K562 (cell line): ENCODE results near the gene ORAI3. TPM values are rescaled to one million over a fixed set of nuclear protein-coding genes. Genes with fewer than 3 reads are reported as not detected.

Experiments used
- HIVEP1 ChIP-seq: fragments of 250-450 bp; sonication (Bioruptor Pico); IDR thresholded peaks from 2 replicates; pipeline ENCODE4 v1.4.0; 2020; ENCODE audit warnings: mild to moderate bottlenecking
- HMG20A ChIP-seq: fragments of 450-650 bp; formaldehyde crosslinking; conservative IDR thresholded peaks from 2 replicates; pipeline ENCODE4 v1.4.0; 2020; ENCODE audit warnings: mild to moderate bottlenecking, mixed read lengths
- NR4A1 ChIP-seq, 2 experiments: fragments of 250-450 bp in 1 of 2; fragments of 450-650 bp in 1 of 2; sonication (Bioruptor Pico) in 1 of 2; IDR thresholded peaks; 2 replicates each; pipeline versions ENCODE4 v1.4.0 to v1.6.1; 2016 to 2020; ENCODE audit warnings: mild to moderate bottlenecking in 2 of 2, missing compliant biosample characterization in 1 of 2, missing genetic modification characterization in 1 of 2, moderate library complexity in 1 of 2
- PHB2 ChIP-seq: fragments of 450-650 bp; IDR thresholded peaks from 2 replicates; pipeline ENCODE4 v1.6.1; 2017; ENCODE audit warnings: low read depth
- PHTF2 ChIP-seq: fragments of 250-450 bp; sonication (Bioruptor Pico); IDR thresholded peaks from 2 replicates; pipeline ENCODE4 v1.5.0; 2021; ENCODE audit warnings: mild to moderate bottlenecking
- POLR2G ChIP-seq: fragments of 200-400 bp; formaldehyde crosslinking; IDR thresholded peaks from 2 replicates; pipeline ENCODE4 v1.6.1; 2017; ENCODE audit warnings: low read depth, mild to moderate bottlenecking, antibody characterized with exemption, low read length, moderate library complexity
- SMARCB1 ChIP-seq: IDR thresholded peaks from 2 replicates; pipeline ENCODE4 v1.6.1; 2011; ENCODE audit warnings: improper control_type of control experiment, low read depth; ENCODE audit not compliant: insufficient read length
- ZC3H11A ChIP-seq: IDR thresholded peaks from 2 replicates; pipeline ENCODE4 v1.6.1; 2012; ENCODE audit warnings: low read depth, low read length, improper control_type of control experiment
- polyA plus RNA-seq, 8 experiments: library from polyadenylated mRNA; depleted of rRNA in 4 of 8; stranded (reverse) in 5 of 8; unstranded in 3 of 8; fragments of >200 nt; fragmentation: Nextera tagmentation in 2 of 8; fragmentation: Illumina TruSeq in 1 of 8; extraction: Ambion mirVana in 2 of 8; extraction: Trizol in 1 of 8; gene quantifications; 2 replicates each; pipeline versions ENCODE4 v1.2.1 to v1.2.3, GENCODE V29; 2011 to 2014; ENCODE audit warnings: inconsistent platforms in 1 of 8, missing spikeins in 1 of 8
- total RNA-seq, 7 experiments: library from RNA; depleted of rRNA in 6 of 7; stranded (reverse); fragments of >200 nt in 6 of 7; fragmentation: Illumina TruSeq in 2 of 7; extraction: Trizol in 2 of 7; gene quantifications; 2 replicates each; pipeline versions ENCODE4 v1.2.1 to v1.2.3, GENCODE V29; 2011 to 2021; ENCODE audit warnings: low replicate concordance in 1 of 7
- TF ChIP-seq, protein P1 (sequence below): IDR thresholded peaks from 3 replicates; pipeline ENCODE4 v1.6.1; 2011; ENCODE audit warnings: borderline replicate concordance, mild to moderate bottlenecking; ENCODE audit not compliant: insufficient read length, insufficient read depth
- TF ChIP-seq, protein P2 (sequence below), 2 experiments: IDR thresholded peaks; 2 replicates each; pipeline ENCODE4 v1.6.1; 2012; ENCODE audit warnings: improper control_type of control experiment in 2 of 2, low read depth in 2 of 2, low read length in 2 of 2, borderline replicate concordance in 1 of 2
- TF ChIP-seq, protein P3 (sequence below): fragments of 250-450 bp; sonication (Bioruptor Pico); IDR thresholded peaks from 2 replicates; pipeline ENCODE4 v1.4.0; 2020
- TF ChIP-seq, protein P4 (sequence below), 2 experiments: fragments of 200-800 bp in 1 of 2; sonication (Bioruptor generic) in 1 of 2; sonication (generic) in 1 of 2; formaldehyde crosslinking in 1 of 2; IDR thresholded peaks in 1 of 2; conservative IDR thresholded peaks in 1 of 2; 2 replicates each; pipeline versions ENCODE4 v1.5.0 to v1.6.1; 2016 to 2020; ENCODE audit warnings: missing compliant biosample characterization in 1 of 2, missing genetic modification characterization in 1 of 2, missing genetic modification reagents in 1 of 2
- TF ChIP-seq, protein P5 (sequence below): fragments of 250-450 bp; sonication (Bioruptor Pico); IDR thresholded peaks from 2 replicates; pipeline ENCODE4 v1.8.0; 2022; ENCODE audit warnings: inconsistent platforms
- TF ChIP-seq, protein P6 (sequence below): fragments of 200-400 bp; formaldehyde crosslinking; IDR thresholded peaks from 2 replicates; pipeline ENCODE4 v1.6.1; 2017; ENCODE audit warnings: mild to moderate bottlenecking, low read depth, low read length, moderate library complexity

Gene ORAI3
- total and polyA plus RNA-seq, 9 of the 15 experiments (the other 6 are each of a cell fraction or from before 2014, with no cell fraction given): 4.9 to 23.3 (median 14.1) TPM

DNA sequence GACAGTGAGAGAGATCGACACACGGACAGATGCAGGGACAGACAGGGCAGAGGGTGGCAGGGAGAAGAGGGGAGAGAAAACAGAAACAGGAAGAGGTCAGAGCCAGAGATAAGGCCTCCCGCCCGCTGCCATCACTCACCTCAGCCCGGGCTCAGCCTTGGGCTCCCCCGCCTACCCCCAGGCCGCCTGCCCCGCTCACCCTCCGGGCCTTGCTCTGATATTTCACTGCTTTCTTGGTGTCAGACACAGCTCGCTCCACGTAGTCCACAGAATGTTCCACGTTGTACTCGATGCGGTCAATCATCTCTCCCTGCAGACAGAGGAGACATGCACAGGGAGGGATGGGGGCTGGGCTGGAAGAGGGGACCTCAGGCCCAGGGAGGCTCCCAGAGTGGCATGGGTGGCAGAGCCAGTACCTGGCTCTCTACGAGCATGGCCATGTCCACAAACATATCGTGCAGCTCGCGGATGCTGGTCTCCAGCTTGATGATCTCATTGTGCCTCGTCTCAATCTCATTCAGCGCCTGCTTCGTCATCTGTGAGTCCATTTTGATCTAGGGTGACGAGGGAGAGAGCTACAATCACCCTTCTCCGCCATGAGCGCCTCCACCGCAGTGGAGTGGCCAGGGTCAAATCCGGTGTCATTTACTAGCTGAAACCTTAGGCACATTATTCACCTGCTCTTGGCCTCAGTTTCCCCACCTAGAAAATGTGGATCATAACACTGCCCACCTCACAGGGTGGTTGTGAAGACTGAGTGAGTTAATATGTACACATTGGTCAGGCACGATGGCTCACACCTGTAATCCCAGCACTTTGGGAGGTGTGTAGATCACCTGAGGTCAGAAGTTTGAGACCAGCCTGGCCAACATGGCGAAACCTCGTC lies 44.3 kb downstream of the ORAI3 start (continued):
- TF ChIP-seq, protein P1, sequence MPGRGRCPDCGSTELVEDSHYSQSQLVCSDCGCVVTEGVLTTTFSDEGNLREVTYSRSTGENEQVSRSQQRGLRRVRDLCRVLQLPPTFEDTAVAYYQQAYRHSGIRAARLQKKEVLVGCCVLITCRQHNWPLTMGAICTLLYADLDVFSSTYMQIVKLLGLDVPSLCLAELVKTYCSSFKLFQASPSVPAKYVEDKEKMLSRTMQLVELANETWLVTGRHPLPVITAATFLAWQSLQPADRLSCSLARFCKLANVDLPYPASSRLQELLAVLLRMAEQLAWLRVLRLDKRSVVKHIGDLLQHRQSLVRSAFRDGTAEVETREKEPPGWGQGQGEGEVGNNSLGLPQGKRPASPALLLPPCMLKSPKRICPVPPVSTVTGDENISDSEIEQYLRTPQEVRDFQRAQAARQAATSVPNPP: no peak
- no peak for TF ChIP-seq ZC3H11A
- TF ChIP-seq, protein P2, sequence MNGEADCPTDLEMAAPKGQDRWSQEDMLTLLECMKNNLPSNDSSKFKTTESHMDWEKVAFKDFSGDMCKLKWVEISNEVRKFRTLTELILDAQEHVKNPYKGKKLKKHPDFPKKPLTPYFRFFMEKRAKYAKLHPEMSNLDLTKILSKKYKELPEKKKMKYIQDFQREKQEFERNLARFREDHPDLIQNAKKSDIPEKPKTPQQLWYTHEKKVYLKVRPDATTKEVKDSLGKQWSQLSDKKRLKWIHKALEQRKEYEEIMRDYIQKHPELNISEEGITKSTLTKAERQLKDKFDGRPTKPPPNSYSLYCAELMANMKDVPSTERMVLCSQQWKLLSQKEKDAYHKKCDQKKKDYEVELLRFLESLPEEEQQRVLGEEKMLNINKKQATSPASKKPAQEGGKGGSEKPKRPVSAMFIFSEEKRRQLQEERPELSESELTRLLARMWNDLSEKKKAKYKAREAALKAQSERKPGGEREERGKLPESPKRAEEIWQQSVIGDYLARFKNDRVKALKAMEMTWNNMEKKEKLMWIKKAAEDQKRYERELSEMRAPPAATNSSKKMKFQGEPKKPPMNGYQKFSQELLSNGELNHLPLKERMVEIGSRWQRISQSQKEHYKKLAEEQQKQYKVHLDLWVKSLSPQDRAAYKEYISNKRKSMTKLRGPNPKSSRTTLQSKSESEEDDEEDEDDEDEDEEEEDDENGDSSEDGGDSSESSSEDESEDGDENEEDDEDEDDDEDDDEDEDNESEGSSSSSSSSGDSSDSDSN (IDR thresholded peaks at IDR 0.05; ENCODE audit: borderline replicate concordance in 1 of 2, low read depth in 2 of 2, low read length in 2 of 2): peak in 1 of 2 experiments; percentile 48; a peak in 1 of 4 replicates
- no peak for TF ChIP-seq HMG20A
- TF ChIP-seq NR4A1 (CRISPR knock-in tag; IDR thresholded peaks at IDR 0.05): no peak
- peak; percentile 89 for TF ChIP-seq NR4A1 (tag; IDR thresholded peaks at IDR 0.05)
- TF ChIP-seq HIVEP1: no peak
- no peak for TF ChIP-seq SMARCB1
- TF ChIP-seq PHTF2: no peak
- TF ChIP-seq, protein P3, sequence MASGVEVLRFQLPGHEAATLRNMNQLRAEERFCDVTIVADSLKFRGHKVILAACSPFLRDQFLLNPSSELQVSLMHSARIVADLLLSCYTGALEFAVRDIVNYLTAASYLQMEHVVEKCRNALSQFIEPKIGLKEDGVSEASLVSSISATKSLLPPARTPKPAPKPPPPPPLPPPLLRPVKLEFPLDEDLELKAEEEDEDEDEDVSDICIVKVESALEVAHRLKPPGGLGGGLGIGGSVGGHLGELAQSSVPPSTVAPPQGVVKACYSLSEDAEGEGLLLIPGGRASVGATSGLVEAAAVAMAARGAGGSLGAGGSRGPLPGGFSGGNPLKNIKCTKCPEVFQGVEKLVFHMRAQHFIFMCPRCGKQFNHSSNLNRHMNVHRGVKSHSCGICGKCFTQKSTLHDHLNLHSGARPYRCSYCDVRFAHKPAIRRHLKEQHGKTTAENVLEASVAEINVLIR (CRISPR knock-in tag): no peak
- TF ChIP-seq, protein P4, sequence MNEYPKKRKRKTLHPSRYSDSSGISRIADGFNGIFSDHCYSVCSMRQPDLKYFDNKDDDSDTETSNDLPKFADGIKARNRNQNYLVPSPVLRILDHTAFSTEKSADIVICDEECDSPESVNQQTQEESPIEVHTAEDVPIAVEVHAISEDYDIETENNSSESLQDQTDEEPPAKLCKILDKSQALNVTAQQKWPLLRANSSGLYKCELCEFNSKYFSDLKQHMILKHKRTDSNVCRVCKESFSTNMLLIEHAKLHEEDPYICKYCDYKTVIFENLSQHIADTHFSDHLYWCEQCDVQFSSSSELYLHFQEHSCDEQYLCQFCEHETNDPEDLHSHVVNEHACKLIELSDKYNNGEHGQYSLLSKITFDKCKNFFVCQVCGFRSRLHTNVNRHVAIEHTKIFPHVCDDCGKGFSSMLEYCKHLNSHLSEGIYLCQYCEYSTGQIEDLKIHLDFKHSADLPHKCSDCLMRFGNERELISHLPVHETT (CRISPR knock-in tag; conservative IDR thresholded peaks at IDR 0.05 in 1 of 2, IDR thresholded peaks at IDR 0.05 in 1 of 2): peak in 1 of 2 experiments; percentile 47; a peak in 2 of 4 replicates
- TF ChIP-seq, protein P5, sequence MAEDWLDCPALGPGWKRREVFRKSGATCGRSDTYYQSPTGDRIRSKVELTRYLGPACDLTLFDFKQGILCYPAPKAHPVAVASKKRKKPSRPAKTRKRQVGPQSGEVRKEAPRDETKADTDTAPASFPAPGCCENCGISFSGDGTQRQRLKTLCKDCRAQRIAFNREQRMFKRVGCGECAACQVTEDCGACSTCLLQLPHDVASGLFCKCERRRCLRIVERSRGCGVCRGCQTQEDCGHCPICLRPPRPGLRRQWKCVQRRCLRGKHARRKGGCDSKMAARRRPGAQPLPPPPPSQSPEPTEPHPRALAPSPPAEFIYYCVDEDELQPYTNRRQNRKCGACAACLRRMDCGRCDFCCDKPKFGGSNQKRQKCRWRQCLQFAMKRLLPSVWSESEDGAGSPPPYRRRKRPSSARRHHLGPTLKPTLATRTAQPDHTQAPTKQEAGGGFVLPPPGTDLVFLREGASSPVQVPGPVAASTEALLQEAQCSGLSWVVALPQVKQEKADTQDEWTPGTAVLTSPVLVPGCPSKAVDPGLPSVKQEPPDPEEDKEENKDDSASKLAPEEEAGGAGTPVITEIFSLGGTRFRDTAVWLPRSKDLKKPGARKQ (CRISPR knock-in tag): no peak
- TF ChIP-seq, protein P6, sequence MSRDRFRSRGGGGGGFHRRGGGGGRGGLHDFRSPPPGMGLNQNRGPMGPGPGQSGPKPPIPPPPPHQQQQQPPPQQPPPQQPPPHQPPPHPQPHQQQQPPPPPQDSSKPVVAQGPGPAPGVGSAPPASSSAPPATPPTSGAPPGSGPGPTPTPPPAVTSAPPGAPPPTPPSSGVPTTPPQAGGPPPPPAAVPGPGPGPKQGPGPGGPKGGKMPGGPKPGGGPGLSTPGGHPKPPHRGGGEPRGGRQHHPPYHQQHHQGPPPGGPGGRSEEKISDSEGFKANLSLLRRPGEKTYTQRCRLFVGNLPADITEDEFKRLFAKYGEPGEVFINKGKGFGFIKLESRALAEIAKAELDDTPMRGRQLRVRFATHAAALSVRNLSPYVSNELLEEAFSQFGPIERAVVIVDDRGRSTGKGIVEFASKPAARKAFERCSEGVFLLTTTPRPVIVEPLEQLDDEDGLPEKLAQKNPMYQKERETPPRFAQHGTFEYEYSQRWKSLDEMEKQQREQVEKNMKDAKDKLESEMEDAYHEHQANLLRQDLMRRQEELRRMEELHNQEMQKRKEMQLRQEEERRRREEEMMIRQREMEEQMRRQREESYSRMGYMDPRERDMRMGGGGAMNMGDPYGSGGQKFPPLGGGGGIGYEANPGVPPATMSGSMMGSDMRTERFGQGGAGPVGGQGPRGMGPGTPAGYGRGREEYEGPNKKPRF: no peak
- peak; percentile 43 for TF ChIP-seq POLR2G
- no peak for TF ChIP-seq PHB2
